ENCODE results near the gene GLIPR1.

DNA sequence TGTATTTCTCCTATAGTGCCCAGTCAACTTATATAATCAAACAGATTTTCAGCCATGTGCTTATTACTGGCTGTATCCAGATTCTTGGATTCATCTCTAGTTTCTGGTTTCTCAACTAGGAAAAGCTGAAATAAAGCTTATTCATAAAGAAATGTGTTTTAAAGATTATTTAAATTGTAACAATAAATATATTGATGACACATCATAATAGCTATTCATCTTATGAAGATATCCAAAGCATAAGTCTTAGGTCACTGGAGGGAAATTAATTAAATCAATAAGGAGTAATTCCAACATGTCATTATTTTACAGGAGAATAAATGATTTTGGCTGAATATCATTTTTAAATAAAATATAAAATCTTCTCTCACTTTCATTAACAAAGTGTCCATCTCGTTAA lies 63.0 kb downstream of the GLIPR1 start:
- TF ChIP-seq POLR2A (IDR thresholded peaks at IDR 0.05; ENCODE audit: low read depth, low read length): no peak
- TF ChIP-seq POLR2AphosphoS5 (IDR thresholded peaks at IDR 0.05; ENCODE audit: low read depth, low read length): no peak
